ENCODE data around the gene PVRIG. TPM values are rescaled to one million over a fixed set of nuclear protein-coding genes. Genes with fewer than 3 reads are reported as not detected.
"Not testable (repeated sequence)": the region's sequence is repeated elsewhere in the genome, so short reads cannot be mapped to it uniquely, and the experiment has no call there.

PVRIG gene
- total RNA-seq: not detected in 3 replicates

DNA sequence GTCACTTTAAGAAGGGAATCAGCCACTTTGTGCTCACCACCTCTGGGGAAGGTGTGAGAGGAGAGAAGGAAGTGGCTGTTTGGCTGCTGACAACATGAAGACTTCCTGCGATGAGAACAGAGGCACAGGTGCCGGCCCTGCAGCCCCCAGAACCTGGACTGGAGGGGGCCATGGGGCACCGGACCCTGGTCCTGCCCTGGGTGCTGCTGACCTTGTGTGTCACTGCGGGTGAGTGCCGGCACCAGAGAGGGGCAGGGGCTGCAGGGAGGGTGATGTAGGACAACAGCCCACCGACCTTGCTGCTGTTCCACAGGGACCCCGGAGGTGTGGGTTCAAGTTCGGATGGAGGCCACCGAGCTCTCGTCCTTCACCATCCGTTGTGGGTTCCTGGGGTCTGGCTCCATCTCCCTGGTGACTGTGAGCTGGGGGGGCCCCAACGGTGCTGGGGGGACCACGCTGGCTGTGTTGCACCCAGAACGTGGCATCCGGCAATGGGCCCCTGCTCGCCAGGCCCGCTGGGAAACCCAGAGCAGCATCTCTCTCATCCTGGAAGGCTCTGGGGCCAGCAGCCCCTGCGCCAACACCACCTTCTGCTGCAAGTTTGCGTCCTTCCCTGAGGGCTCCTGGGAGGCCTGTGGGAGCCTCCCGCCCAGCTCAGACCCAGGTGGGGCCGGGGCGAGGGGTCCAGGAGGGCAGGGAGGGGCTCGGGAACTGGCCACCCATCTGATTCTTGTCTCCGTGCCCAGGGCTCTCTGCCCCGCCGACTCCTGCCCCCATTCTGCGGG is at the start of gene PVRIG:
PVRIG (plus strand) TSS at position 149 of the 785 bp plus-strand sequence; CDS start at position 171, 22 bp downstream.
- not testable (repeated sequence) for H3K27ac Mint-ChIP-seq; H3K27me3 Mint-ChIP-seq (ENCODE audit: low read depth)

DNA sequence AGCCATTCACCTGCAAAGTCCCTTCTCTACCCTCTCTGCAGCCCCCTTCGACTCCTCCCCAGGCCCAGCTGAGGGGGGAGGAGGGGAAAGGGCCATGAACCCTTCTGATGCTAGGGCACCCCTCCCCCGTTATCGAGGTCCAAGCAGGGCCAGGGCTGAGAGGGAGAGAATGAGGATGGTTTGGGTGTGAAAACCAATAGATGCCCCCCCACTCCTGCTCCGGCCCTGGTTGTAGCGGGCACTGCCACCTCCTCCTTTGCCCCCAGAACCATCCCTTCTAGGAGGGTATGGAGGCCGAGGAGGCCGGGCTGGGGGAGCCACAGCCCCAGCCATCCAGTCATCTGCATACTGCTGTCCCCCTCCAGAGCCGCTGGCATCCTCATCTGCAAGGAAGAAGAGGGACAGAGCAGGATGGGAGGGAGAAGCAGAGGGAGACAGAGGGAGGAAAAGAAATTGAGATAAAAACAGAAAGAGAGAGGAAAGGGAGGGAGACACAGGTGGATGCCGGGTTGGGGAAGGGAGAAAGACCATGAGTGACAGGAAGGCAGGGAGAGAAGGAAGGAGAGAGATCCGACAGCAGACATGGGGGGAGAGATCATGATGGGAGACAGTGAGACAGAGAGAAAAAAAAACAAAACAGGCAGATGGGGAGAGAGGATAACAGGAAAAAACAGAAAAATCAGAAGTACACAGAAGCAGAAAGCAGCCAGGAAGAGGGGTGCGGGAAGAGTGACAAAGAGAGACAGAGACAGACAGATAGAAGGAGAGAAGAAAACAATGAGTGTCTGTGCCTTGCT is 49.5 kb upstream of the PVRIG start:
- Mint-ChIP-seq H3K27me3 (ENCODE audit: low read depth) (peaks cover 35% of the 10 kb centered on the region), H3K36me3 (peaks cover 14% of the 10 kb centered on the region), H3K9me3 (no peaks in the 10 kb centered on the region), H3K4me3 (peak overlapping the region; percentile 57), H3K27ac (peak overlapping the region; percentile 5), H3K4me1 (peaks cover 38% of the 10 kb centered on the region)
- no peak for DNase-seq (ENCODE audit: low spot score in 2 of 2, unreplicated experiment in 2 of 2)
- TF ChIP-seq, protein P1, sequence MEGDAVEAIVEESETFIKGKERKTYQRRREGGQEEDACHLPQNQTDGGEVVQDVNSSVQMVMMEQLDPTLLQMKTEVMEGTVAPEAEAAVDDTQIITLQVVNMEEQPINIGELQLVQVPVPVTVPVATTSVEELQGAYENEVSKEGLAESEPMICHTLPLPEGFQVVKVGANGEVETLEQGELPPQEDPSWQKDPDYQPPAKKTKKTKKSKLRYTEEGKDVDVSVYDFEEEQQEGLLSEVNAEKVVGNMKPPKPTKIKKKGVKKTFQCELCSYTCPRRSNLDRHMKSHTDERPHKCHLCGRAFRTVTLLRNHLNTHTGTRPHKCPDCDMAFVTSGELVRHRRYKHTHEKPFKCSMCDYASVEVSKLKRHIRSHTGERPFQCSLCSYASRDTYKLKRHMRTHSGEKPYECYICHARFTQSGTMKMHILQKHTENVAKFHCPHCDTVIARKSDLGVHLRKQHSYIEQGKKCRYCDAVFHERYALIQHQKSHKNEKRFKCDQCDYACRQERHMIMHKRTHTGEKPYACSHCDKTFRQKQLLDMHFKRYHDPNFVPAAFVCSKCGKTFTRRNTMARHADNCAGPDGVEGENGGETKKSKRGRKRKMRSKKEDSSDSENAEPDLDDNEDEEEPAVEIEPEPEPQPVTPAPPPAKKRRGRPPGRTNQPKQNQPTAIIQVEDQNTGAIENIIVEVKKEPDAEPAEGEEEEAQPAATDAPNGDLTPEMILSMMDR (IDR thresholded peaks at IDR 0.05; ENCODE audit: unreplicated experiment): no peak

More for the DNA sequence above, at the start of gene PVRIG:
- not testable (repeated sequence) for H3K4me3 Mint-ChIP-seq; DNase-seq (ENCODE audit: low spot score in 2 of 2, unreplicated experiment in 2 of 2); H3K9me3 Mint-ChIP-seq; H3K36me3 Mint-ChIP-seq; H3K4me1 Mint-ChIP-seq

DNA sequence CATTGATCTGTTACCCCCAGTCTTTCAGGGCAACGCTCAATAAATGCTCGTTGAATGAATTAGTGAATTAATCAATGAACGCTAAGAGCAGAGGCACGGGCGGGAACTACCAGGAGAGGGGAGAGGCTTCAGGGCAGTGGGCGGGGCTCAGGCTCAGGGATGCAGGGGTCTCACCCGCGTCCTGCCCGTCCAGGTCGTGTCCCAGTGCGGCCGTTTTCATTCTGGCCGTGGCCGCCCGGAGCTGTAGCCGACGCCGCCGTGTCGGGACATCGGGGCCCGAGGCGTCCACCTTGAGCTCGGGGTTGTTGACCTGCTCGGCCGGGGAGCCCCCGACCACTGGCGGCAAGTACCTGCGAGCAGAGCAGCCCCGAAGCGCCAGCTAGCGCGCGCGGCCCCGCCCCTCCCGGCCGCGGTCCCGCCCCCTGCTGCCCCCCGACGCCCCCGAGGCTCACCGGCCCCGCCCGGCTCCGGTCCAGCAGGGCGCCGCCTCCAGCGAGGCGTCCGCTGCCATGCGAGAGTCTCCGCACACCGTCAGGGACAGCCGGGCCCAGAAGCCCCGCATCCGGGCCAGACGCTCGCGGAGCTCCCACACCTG is 48.6 kb upstream of the PVRIG start:
- Mint-ChIP-seq H3K4me1 (peaks cover 44% of the 10 kb centered on the region), H3K9me3 (no peaks in the 10 kb centered on the region), H3K27me3 (ENCODE audit: low read depth) (peaks cover 29% of the 10 kb centered on the region), H3K36me3 (peaks cover 16% of the 10 kb centered on the region), H3K27ac (no peak overlapping the region), H3K4me3 (peak overlapping the region; percentile 57)
- TF ChIP-seq, protein P1 (IDR thresholded peaks at IDR 0.05; ENCODE audit: unreplicated experiment): no peak
- DNase-seq (ENCODE audit: low spot score in 2 of 2, unreplicated experiment in 2 of 2): no peak

DNA sequence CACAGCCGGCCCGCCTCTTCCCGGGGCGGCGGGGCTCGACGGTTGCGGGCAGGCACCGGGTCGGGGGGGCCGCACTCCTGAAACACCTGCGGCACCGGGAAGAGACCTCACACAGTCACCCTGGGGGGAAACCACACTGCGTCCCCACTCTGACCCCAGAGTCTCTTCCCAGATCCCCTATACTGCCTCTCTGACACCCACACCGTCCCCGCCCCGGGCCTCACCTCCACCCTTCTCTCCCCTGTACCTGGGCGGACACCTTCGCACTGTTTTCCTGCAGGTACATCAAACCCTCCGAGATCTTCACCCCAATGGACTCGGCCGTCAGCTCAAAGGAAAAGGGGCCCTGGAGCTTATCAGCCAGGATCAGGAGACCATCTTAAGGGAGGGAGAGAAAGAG is 47.9 kb upstream of the PVRIG start:
- DNase-seq (ENCODE audit: low spot score in 2 of 2, unreplicated experiment in 2 of 2): no peak
- TF ChIP-seq, protein P1 (IDR thresholded peaks at IDR 0.05; ENCODE audit: unreplicated experiment): no peak
- Mint-ChIP-seq H3K9me3 (no peaks in the 10 kb centered on the region), H3K4me1 (peaks cover 44% of the 10 kb centered on the region), H3K4me3 (peak overlapping the region; percentile 61), H3K27ac (no peak overlapping the region), H3K27me3 (ENCODE audit: low read depth) (peaks cover 22% of the 10 kb centered on the region), H3K36me3 (peaks cover 16% of the 10 kb centered on the region)

DNA sequence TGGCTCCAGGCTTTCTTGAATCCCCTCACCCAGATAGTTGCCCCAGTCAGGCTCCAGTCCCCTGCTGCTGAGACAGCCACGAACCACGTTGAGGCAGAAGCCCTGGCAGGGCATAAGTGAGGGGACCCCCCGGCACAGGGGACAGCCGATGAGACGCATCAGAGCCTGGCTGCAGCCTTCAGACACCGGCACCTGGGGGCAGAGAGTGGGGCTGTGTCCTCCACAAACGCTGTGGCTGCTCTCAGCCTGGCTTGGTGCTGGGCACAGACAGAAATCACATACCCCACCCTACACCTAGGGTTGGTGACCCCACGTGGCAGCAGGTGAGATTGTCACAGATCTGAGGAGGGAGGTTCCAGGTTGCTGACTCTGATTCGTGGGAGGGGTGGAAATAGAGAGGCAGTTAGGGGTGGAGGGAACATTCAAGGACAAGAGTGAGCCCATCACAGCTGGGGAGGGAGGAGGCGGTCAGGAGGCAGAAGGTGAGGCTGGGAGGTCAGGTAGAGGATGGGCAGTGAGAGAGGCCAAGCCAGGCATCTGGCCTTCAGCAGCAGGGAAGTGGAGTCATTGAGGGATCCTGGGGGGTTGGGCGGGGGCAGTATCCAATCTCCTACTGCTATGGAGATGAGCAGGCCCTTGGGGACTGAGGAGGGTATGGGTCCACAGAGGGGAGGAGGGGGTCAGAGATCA is 45.8 kb upstream of the PVRIG start:
- Mint-ChIP-seq H3K27me3 (ENCODE audit: low read depth) (peaks cover 5% of the 10 kb centered on the region), H3K4me1 (peaks cover 23% of the 10 kb centered on the region)

More for the DNA sequence above, 45.8 kb upstream of the PVRIG start:
- TF ChIP-seq, protein P1 (IDR thresholded peaks at IDR 0.05; ENCODE audit: unreplicated experiment): no peak
- Mint-ChIP-seq H3K9me3 (no peaks in the 10 kb centered on the region), H3K36me3 (peaks cover 16% of the 10 kb centered on the region), H3K27ac (no peak overlapping the region), H3K4me3 (no peak overlapping the region)
- no peak for DNase-seq (ENCODE audit: low spot score in 2 of 2, unreplicated experiment in 2 of 2)

Data from mesothelial cell of epicardium (in vitro differentiated cells).